IPS DF 4.7 (cell line): ENCODE results near the gene OTOP1.
"Not testable (repeated sequence)": the region's sequence is repeated elsewhere in the genome, so short reads cannot be mapped to it uniquely, and the experiment has no call there.

Experiments
- DNase-seq: peaks from one replicate; pipeline ENCODE4 v3.0.0-alpha.2; 2013; ENCODE audit warnings: low spot score; ENCODE audit errors: extremely low read depth

The OTOP1 gene, protein sequence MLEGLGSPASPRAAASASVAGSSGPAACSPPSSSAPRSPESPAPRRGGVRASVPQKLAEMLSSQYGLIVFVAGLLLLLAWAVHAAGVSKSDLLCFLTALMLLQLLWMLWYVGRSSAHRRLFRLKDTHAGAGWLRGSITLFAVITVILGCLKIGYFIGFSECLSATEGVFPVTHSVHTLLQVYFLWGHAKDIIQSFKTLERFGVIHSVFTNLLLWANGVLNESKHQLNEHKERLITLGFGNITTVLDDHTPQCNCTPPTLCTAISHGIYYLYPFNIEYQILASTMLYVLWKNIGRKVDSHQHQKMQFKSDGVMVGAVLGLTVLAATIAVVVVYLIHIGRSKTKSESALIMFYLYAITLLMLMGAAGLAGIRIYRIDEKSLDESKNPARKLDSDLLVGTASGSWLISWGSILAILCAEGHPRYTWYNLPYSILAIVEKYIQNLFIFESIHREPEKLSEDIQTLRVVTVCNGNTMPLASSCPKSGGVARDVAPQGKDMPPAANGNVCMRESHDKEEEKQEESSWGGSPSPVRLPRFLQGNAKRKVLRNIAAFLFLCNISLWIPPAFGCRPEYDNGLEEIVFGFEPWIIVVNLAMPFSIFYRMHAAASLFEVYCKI

GRCh38 chr4:4226606-4227438, at the start of gene OTOP1:
OTOP1 (minus strand) TSS chr4:4226929; CDS start chr4:4226864, 65 bp downstream.
- no peak for DNase-seq

- no peak for DNase-seq
Observed at GRCh38 chr4:4274226-4274625, 47.5 kb upstream of the OTOP1 start.

- no peak for DNase-seq
Observed at GRCh38 chr4:4271912-4272311, 45.2 kb upstream of the OTOP1 start.

DNA sequence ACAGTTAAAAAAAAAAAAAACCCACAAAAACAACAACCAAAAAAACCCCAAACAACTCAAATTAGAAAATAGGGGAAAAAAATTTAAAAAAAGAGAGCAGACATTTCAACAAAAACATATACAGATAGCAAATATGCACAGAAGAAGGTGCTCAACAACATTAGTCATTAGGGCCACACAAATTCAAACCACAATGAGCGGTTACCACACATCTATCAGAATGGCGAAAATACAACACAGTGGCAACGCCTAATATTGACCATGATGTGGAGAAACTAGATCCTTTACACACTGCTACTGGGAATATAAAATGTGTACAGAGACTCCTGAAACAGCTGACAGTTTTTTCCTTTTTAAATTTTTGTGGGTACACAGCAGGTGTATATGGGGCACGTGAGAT, 43.8 kb upstream of the OTOP1 start:
- DNase-seq = no peak

DNA sequence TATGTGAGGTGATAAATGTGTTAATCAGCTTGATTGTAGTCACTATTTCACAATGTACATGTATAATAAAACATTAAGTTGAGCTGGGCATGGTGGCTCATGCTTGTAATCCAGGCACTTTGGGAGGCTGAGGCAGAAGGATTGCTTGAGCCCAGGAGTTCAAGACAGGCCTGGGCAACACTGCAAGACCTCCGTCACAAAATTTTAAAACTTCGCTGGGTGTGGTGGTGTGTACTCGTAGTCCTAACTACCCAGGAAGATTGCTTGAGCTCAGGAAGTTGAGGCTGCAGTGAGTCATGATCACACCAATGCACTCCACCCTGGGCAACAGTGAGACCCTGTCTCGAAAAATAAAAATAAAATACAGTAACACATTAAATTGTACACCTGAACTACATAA, 43.1 kb upstream of the OTOP1 start:
- no peak for DNase-seq

- DNase-seq = no peak
Observed at GRCh38 chr4:4269331-4269731, 42.6 kb upstream of the OTOP1 start.

GRCh38 chr4:4268776-4269175, 42.0 kb upstream of the OTOP1 start:
- no peak for DNase-seq

GRCh38 chr4:4267981-4268380, 41.3 kb upstream of the OTOP1 start:
- no peak for DNase-seq

DNA sequence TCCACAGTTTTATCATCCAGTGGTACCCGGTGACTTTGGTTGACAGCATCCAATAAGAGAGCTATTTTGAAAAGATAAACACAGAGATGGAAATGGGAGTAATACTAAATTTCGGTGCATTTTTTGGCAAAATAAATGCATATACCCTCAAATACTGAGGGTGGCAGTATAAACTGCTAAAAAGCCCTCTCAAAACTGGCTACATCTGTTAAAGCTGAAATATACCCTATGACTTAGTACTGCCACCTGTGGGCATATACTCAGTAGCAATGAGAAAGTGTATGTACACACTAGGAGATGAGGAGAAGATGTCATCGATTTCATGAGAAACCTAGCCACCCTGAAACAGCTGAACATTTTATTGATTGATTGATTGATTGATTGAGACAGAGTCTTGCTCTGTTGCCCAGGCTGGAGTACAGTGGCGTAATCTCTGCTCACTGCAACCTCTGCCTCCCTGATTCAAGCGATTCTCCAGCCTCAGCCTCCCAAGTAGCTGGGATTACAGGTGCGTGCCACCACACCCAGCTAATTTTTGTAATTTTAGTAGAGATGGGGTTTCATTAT, 33.5 kb upstream of the OTOP1 start:
- no peak for DNase-seq

- no peak for DNase-seq
Observed at GRCh38 chr4:4259484-4260100, 32.9 kb upstream of the OTOP1 start.

DNA sequence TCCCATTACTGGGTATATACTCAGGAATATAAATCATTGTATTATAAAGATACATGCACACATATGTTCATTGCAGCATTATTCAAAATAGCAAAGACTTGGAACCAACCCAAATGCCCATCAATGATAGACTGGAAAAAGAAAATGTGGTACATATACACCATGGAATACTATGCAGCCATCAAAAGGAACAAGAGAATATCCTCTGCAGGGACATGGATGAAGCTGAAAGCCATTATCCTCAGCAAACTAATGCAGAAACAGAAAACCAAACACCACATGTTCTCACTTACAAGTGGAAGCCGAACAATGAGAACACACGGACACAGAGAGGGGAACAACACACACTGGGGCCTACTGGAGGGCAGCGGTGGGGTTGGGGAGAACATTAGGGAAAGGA, 31.0 kb upstream of the OTOP1 start:
- DNase-seq = not testable (repeated sequence)

DNA sequence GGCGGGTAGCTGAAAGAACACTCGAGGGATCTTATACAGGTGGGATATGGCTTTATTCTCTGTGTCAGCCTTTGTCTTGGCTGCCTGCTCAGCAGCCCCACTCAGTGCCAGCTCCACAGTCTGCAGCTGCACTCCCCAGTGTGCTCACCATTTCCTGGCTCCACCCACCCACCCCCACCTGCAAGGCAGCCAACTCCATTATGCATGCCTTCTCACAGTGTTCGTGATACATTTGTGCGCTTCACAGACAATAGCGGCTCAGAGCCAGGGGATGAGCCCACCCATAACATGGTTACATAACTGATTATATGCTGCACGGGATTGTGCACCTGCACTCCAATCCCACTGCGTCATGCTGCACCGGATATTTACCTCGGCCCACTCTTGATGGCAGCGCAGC, 30.1 kb upstream of the OTOP1 start:
- DNase-seq = no peak

- DNase-seq = no peak
Observed at GRCh38 chr4:4254666-4255065, 27.9 kb upstream of the OTOP1 start.

DNA sequence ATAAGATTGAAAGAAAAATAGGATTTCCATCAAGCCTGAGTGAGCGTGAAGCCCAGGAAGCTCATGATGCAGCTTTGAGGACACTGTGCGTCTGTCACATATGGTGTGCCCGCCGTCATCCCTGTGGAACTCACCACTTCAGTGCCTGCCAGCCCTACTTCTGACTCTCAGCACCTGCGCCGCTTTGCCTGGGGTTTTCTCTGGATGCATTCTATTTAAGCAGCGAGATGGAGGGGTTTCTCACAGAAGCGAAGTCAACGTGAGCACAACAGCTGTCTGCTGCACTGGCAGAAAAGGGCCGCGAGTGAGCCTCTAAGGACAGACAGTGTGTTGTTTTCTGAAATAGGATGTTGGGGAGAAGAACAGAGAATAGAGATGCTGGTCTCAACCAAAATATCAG, 27.5 kb upstream of the OTOP1 start:
- DNase-seq = no peak

GRCh38 chr4:4249866-4250265, 23.1 kb upstream of the OTOP1 start:
- no peak for DNase-seq

DNA sequence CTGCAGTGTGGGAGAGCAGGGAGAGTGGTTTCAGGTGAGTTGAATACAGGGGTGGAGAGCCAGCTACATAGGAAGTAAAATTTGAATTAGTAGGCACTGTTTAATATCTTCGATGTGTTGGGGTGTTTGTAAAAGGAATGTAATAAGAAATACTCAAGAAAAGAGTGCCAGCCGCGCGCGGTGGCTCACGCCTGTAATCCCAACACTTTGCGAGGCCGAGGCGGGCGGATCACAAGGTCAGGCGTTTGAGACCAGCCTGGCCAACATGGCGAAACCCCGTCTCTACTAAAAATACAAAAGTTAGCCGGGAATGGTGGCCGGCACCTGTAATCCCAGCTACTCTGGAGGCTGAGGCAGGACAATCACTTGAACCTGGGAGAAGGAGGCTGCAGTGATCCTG, 22.6 kb upstream of the OTOP1 start:
- not testable (repeated sequence) for DNase-seq

GRCh38 chr4:4248885-4249203, 22.1 kb upstream of the OTOP1 start:
- no peak for DNase-seq

- peak; percentile 89 for DNase-seq
Observed at GRCh38 chr4:4248029-4248884, 21.5 kb upstream of the OTOP1 start, which contains the start of gene TMEM128. TMEM128 (minus strand) TSS chr4:4248223; CDS start chr4:4248202, 21 bp downstream.

- DNase-seq = no peak
Observed at GRCh38 chr4:4247696-4248028, 20.9 kb upstream of the OTOP1 start.

- DNase-seq = no peak
Observed at GRCh38 chr4:4245172-4245571, 18.4 kb upstream of the OTOP1 start.

GRCh38 chr4:4239551-4239950, 12.8 kb upstream of the OTOP1 start:
- DNase-seq = not testable (repeated sequence)
